Adipocyte (in vitro differentiated cells): ENCODE data around the gene RNASE11.
"Not testable (repeated sequence)": the region's sequence is repeated elsewhere in the genome, so short reads cannot be mapped to it uniquely, and the experiment has no call there.

Source experiments
- DNase-seq: peaks from one replicate; pipeline ENCODE4 v3.0.0-alpha.2; 2015; ENCODE audit warnings: low read depth
- H3K27me3 ChIP-seq: replicated peaks from 2 replicates; pipeline ENCODE4 v1.7.0; 2013; ENCODE audit warnings: mild to moderate bottlenecking, low read length, moderate library complexity; ENCODE audit not compliant: control insufficient read depth, insufficient read depth
- H3K36me3 ChIP-seq: 2 replicates; pipeline ENCODE4 v1.7.0; 2013; ENCODE audit warnings: low read length, mild to moderate bottlenecking, moderate library complexity; ENCODE audit not compliant: control insufficient read depth, insufficient read depth, severe bottlenecking
- H3K4me1 ChIP-seq: 2 replicates; pipeline ENCODE4 v1.7.0; 2013; ENCODE audit warnings: mild to moderate bottlenecking, low read length, moderate library complexity; ENCODE audit not compliant: control insufficient read depth, insufficient read depth
- H3K4me3 ChIP-seq: 2 replicates; pipeline ENCODE4 v1.7.0; 2013; ENCODE audit warnings: mild to moderate bottlenecking, low read length, moderate library complexity
- H3K9ac ChIP-seq: 2 replicates; pipeline ENCODE4 v1.7.0; 2013; ENCODE audit warnings: mild to moderate bottlenecking, low read length, moderate library complexity
- H3K9me3 ChIP-seq: 2 replicates; pipeline ENCODE4 v1.7.0; 2013; ENCODE audit warnings: mild to moderate bottlenecking, low read length, moderate library complexity; ENCODE audit not compliant: control insufficient read depth

Gene RNASE11

DNA sequence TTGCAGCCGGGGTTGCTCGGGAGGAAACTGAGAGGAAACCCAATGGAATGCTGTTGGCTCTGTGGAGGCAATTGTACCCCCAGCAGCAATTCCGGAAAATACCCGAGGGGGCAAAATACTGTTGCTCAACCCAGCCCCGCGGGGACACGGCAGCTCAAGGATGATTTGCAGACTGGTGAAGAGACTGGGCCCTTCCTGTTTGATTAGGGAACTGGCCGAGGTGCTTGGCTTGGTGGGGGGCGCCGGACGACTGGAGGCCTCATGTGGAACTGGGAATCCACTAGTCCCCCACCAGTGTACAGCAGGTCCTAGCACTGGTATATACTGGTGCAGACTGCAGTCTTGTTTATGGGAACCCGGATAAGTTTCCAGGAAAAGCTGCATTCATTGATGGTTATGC, 13.7 kb upstream of the RNASE11 start:
- H3K4me1 ChIP-seq, result peaks cover 9% of the 10 kb centered on the region
- no peak overlapping the region for H3K9ac ChIP-seq
- DNase-seq, result no peak
- H3K4me3 ChIP-seq, result no peak overlapping the region
- H3K27me3 ChIP-seq, result peaks cover 9% of the 10 kb centered on the region
- H3K36me3 ChIP-seq, result no peaks in the 10 kb centered on the region
- H3K9me3 ChIP-seq, result no peaks in the 10 kb centered on the region

- Histone ChIP-seq H3K9me3 (no peaks in the 10 kb centered on the region), H3K9ac (no peak overlapping the region), H3K4me1 (peaks cover 9% of the 10 kb centered on the region), H3K27me3 (peaks cover 3% of the 10 kb centered on the region), H3K36me3 (no peaks in the 10 kb centered on the region), H3K4me3 (no peak overlapping the region)
- no peak for DNase-seq
Measured at GRCh38 chr14:20597108-20597507, 9.3 kb upstream of the RNASE11 start.

- not testable (repeated sequence) for H3K9ac ChIP-seq, H3K36me3 ChIP-seq, H3K9me3 ChIP-seq, H3K27me3 ChIP-seq, DNase-seq, H3K4me1 ChIP-seq, H3K4me3 ChIP-seq
Measured at GRCh38 chr14:20595726-20596125, 7.9 kb upstream of the RNASE11 start.

GRCh38 chr14:20592574-20592973, 4.8 kb upstream of the RNASE11 start:
- DNase-seq, result no peak
- Histone ChIP-seq H3K36me3 (no peaks in the 10 kb centered on the region), H3K9me3 (no peaks in the 10 kb centered on the region), H3K4me3 (no peak overlapping the region), H3K27me3 (peaks cover 14% of the 10 kb centered on the region), H3K9ac (no peak overlapping the region), H3K4me1 (peaks cover 4% of the 10 kb centered on the region)

- Histone ChIP-seq H3K4me1 (no peaks in the 10 kb centered on the region), H3K9ac (no peak within 1 kb of the TSS), H3K9me3 (no peaks in the 10 kb centered on the region), H3K4me3 (no peak within 1 kb of the TSS), H3K27me3 (peaks cover 16% of the 10 kb centered on the region), H3K36me3 (no peaks in the 10 kb centered on the region)
- no peak for DNase-seq
Measured at GRCh38 chr14:20591235-20591634, 3.4 kb upstream of the RNASE11 start, which contains the start of gene RNASE12. TSS of gene RNASE12 (minus strand) at chr14:20591376. CDS start at chr14:20590723, 653 bp downstream.

- H3K36me3 ChIP-seq, result no peaks in the 10 kb centered on the region
- H3K4me1 ChIP-seq, result no peaks in the 10 kb centered on the region
- peaks cover 8% of the 10 kb centered on the region for H3K9me3 ChIP-seq
- peaks cover 29% of the 10 kb centered on the region for H3K27me3 ChIP-seq
- no peak overlapping the region for H3K4me3 ChIP-seq
- H3K9ac ChIP-seq, result no peak overlapping the region
- DNase-seq, result no peak
Measured at GRCh38 chr14:20583908-20584307, 3.9 kb downstream of the RNASE11 start.

DNA sequence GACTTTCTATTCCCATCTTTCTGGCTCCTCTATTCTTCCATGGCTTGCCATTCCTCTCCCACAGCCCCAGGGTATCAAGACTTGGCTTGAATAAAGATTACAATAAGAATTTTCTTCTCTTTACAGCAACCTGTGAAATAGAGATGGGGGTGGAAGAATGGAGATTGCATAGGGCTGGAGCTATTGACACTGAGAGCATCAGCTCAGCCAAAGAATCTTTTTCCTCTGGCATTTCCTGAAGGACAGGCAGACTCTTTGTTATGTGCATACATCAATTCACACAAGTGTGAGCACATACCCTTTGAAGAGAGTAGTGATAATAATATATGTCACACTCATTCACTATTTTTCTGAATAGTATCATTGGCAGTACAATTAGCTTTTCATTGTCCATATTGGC, 4.7 kb downstream of the RNASE11 start:
- Histone ChIP-seq H3K4me1 (no peaks in the 10 kb centered on the region), H3K4me3 (no peak overlapping the region), H3K9me3 (peaks cover 8% of the 10 kb centered on the region), H3K9ac (no peak overlapping the region), H3K36me3 (no peaks in the 10 kb centered on the region), H3K27me3 (peaks cover 29% of the 10 kb centered on the region)
- no peak for DNase-seq

DNA sequence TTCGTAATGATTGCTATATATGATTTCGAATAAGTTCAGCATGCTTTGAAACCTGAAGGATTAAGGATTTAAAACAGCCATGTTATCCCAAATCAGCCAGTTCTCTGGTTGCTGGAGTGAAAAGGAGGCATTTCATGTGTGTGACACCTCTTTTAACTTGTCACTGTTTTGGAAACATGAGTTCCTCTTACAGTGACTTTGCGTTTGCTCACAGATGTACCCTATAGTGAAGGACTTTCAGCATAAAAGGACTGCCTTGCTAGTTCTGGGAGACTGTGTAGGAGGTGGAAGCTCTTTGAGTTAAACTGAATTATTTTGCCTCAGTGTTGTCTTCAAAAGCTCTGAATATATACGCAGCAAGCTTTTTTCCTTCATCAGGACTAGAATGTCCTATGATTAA, 7.6 kb downstream of the RNASE11 start:
- Histone ChIP-seq H3K4me1 (no peaks in the 10 kb centered on the region), H3K4me3 (no peak overlapping the region), H3K36me3 (no peaks in the 10 kb centered on the region), H3K9me3 (peaks cover 4% of the 10 kb centered on the region), H3K9ac (no peak overlapping the region), H3K27me3 (peaks cover 20% of the 10 kb centered on the region)
- no peak for DNase-seq

DNA sequence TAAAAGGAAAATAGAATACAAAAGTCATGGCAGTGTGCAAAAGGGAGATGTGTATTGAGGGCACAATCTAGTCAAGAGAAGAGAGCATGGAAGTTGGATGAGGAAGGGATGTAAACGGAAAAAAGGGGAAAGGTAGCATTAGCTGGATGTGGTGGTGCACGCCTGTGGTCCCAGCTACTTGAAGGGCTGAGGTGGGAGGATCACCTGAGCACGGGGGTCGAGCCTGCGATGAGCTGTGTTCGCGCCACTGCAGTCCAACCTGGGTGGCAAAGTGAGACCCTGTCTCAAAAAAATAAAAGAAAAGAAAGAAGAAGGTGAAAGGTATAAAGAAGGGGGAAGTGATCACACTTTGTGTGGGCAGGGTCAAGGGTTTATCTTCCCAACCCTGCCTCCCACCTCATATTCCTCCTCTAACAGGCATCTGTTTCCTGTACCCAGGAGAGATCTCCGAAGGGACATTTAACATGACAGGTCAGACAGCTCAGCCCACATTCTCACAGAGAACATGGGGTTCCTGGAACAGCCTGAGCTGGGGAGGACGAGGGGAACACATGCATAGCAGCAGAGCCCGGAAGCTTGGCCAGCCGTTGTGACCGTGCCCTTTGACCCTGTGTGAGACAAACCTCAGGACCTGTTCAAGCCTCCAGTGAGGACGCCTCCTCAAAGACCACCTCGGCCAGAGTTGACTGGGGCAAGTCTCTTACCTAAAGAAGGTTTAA, 8.9 kb downstream of the RNASE11 start:
- no peaks in the 10 kb centered on the region for H3K4me1 ChIP-seq
- no peak overlapping the region for H3K9ac ChIP-seq
- H3K36me3 ChIP-seq, result no peaks in the 10 kb centered on the region
- no peak overlapping the region for H3K4me3 ChIP-seq
- DNase-seq, result no peak
- H3K9me3 ChIP-seq, result peaks cover 4% of the 10 kb centered on the region
- peaks cover 15% of the 10 kb centered on the region for H3K27me3 ChIP-seq

- Histone ChIP-seq H3K9ac (no peak overlapping the region), H3K27me3 (peaks cover 14% of the 10 kb centered on the region), H3K9me3 (peaks cover 4% of the 10 kb centered on the region), H3K36me3 (no peaks in the 10 kb centered on the region), H3K4me3 (no peak overlapping the region), H3K4me1 (no peaks in the 10 kb centered on the region)
- no peak for DNase-seq
Measured at GRCh38 chr14:20578325-20578724, 9.5 kb downstream of the RNASE11 start.

DNA sequence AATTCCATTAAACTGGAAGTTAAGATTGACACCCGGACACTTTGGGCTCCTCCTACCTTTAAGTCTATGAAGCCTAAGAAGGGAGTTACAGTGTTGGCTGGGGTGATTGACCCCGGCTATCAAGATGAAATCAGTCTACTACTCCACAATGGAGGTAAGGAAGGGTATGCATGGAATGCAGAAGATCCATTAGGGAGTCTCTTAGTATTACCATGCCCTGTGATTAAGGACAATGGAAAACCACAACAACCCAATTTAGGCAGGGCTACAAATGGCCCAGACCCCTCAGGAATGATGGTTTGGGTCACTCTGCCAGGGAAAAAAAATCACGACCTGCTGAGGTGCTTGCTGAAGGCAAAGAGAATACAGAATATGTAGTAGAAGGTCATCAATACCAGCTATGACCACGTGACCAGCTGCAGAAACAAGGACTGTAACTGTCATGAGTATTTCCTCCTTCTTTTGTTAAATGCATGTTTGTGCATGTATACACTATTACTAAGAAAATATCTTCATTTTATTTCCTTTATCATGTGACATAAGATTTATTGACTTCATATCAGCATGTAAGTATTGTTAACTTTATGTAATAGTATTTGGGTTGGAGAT, 15.3 kb downstream of the RNASE11 start:
- not testable (repeated sequence) for H3K4me1 ChIP-seq, H3K9ac ChIP-seq, H3K27me3 ChIP-seq, H3K36me3 ChIP-seq, H3K4me3 ChIP-seq, DNase-seq
- H3K9me3 ChIP-seq, result peaks cover 24% of the 10 kb centered on the region
